Measurements from ENCODE around the gene TERB2. TPM values are rescaled to one million over a fixed set of nuclear protein-coding genes. Genes with fewer than 3 reads are reported as not detected.
"Not testable (repeated sequence)": the region's sequence is repeated elsewhere in the genome, so short reads cannot be mapped to it uniquely, and the experiment has no call there.

The TERB2 gene, protein sequence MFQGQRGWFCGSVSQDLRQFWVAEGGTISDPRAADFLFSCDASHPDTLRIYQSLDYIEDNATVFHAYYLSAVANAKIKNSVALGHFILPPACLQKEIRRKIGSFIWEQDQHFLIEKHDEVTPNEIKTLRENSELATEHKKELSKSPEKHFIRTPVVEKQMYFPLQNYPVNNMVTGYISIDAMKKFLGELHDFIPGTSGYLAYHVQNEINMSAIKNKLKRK
- total RNA-seq = not detected

DNA sequence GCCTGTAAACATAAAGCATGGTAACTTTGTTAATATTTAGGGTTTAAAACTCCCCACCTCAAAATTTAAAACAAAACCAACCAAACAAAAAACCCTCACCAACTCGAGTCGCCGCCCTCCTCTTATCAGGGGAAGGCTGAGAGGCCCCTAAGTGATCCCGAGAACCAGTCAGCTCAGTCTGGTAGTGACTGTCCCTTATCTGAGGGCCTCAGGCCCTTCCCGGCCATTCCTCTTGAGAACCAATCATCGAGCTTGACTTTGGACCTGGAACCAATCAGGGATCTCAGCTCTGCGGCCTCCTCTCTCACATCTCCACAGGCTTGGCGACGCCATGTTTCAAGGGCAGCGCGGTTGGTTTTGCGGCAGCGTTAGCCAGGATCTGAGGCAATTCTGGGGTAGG, at the start of gene TERB2:
Gene TERB2 (plus strand): TSS at position 300 of the 400 bp plus-strand sequence. CDS start 32 bp downstream, at position 332.
- no peak within 1 kb of the TSS for H3K4me3 Mint-ChIP-seq
- DNase-seq (no peak), ATAC-seq (no peak)
- peaks cover 6% of the 10 kb centered on the region for H3K27me3 Mint-ChIP-seq (ENCODE audit: low read depth)
- no peaks in the 10 kb centered on the region for H3K9me3 Mint-ChIP-seq
- H3K36me3 Mint-ChIP-seq (ENCODE audit: insufficient read depth) = no peaks in the 10 kb centered on the region
- H3K4me1 Mint-ChIP-seq (ENCODE audit: low read depth) = no peaks in the 10 kb centered on the region

DNA sequence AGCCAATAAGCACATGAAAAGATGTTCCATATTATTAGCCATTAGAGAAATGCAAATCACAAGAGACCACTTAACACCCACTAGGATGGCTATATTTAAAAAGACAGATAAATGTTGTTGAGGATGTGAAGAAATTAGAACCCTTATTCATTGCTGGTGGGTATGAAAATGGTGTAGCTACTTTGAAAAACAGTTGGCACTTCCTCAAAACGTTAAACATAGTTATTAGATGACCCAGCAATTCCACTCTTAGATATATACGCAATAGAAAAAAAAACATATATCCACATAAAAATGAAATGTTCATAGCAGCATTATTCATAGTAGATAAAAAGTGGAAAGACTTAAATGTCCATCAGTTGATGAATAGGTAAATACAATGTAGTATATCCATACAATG, 47.1 kb upstream of the TERB2 start:
- Mint-ChIP-seq H3K4me3 (no peak overlapping the region), H3K9me3 (no peaks in the 10 kb centered on the region)
- ATAC-seq = no peak

DNA sequence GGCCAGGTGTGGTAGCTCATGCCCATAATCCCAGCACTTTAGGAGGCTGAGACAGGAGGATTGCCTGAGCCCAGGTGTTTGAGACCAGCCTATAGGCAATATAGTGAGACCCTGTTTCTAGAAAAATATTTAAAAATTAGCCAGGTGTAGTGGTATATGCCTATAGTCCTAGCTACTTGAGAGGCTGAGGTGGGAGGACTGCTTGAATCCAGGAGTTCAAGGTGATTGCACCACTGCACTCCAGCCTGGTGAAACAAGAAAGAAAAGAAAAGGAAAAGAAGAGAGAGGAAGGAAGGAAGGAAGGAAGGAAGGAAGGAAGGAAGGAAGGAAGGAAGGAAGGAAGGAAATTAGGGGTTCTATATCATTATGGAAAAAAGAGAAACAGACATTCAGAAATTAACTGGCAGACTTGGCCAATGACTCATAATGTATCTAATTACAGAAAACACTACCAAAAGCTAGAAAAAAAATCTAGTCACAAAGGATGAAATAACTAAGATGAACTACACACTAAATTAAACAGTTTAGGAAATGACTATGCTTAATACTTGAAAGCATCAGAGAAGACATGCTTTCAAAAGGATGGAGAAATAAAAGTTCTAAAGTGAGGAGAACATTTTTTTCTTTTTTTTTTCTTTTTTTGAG, 45.4 kb upstream of the TERB2 start:
- no peak overlapping the region for H3K4me3 Mint-ChIP-seq
- H3K9me3 Mint-ChIP-seq = no peaks in the 10 kb centered on the region
- H3K36me3 Mint-ChIP-seq (ENCODE audit: insufficient read depth) = no peaks in the 10 kb centered on the region
- ATAC-seq (peak in 1 of 2 donors; percentile 72), DNase-seq (no peak)
- no peaks in the 10 kb centered on the region for H3K27me3 Mint-ChIP-seq (ENCODE audit: low read depth)
- peaks cover 5% of the 10 kb centered on the region for H3K4me1 Mint-ChIP-seq (ENCODE audit: low read depth)

More for the DNA sequence above, 47.1 kb upstream of the TERB2 start:
- no peaks in the 10 kb centered on the region for H3K27me3 Mint-ChIP-seq (ENCODE audit: low read depth)
- no peak for DNase-seq
- peaks cover 8% of the 10 kb centered on the region for H3K4me1 Mint-ChIP-seq (ENCODE audit: low read depth)
- no peaks in the 10 kb centered on the region for H3K36me3 Mint-ChIP-seq (ENCODE audit: insufficient read depth)

DNA sequence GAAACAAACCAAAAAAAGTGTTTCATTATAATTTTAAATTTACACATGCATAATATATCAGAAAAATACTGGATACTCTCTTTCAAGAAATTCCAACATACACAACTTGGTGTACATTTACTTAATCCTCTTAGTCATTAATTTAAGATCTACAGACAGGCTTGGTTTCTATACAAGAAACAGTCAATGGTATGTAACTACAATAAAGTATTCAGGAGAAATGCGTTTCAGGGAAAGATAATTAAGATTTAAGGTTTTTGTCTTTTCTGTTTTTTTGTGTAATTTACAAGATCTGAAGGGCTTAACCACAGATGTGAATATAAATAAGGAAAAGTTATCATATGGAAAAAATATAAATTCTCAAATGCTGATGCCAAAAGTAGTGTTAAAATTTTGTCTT, 44.3 kb upstream of the TERB2 start:
- H3K4me1 Mint-ChIP-seq (ENCODE audit: low read depth); DNase-seq; H3K9me3 Mint-ChIP-seq; H3K4me3 Mint-ChIP-seq; H3K36me3 Mint-ChIP-seq (ENCODE audit: insufficient read depth); ATAC-seq; H3K27me3 Mint-ChIP-seq (ENCODE audit: low read depth): not testable (repeated sequence)

DNA sequence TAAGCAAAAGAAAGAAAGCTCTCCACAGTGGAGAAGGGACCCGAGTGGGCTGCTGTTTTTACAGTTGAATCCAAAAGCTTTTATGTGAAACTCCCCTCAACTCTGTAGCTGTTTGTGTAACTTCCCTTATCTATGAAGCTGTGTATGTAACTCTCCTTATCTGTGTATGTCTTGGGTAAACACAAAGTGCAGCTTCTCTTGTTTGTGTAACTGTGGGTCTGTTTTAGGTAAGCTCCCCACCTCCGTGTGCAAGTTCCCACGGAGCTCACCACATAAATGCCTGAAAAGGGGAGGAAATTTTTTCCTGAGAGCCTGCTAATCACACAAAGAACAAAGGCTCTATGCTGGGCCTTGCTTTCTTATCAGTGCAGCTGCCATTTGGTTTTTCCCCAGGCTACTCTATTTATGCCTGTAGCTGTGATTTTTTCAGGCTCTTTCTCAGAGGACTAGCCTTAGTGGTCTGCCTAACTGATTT, 43.5 kb upstream of the TERB2 start:
- H3K9me3 Mint-ChIP-seq; DNase-seq; H3K27me3 Mint-ChIP-seq (ENCODE audit: low read depth); ATAC-seq; H3K4me3 Mint-ChIP-seq; H3K4me1 Mint-ChIP-seq (ENCODE audit: low read depth); H3K36me3 Mint-ChIP-seq (ENCODE audit: insufficient read depth): not testable (repeated sequence)

DNA sequence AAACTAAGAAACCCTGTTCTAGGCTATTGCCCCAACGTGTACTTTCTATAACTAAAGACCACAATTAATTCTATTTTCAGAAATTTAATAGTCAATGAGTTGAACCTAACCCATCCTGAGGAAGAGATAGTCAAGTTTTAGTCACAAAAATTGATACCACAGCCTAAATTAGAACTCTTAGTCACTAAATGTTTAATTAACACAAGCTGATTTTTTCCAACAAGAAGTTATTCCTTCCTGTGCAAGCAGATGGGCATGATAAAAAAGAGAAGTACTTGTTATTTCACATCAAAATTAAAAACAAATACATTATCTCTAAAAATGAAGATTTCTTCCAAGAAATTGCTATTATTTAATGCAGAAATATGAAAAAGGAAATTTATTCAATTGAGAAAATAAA, 38.4 kb upstream of the TERB2 start:
- Mint-ChIP-seq H3K36me3 (ENCODE audit: insufficient read depth) (no peaks in the 10 kb centered on the region), H3K9me3 (no peaks in the 10 kb centered on the region), H3K4me1 (ENCODE audit: low read depth) (no peaks in the 10 kb centered on the region), H3K27me3 (ENCODE audit: low read depth) (no peaks in the 10 kb centered on the region), H3K4me3 (no peak overlapping the region)
- ATAC-seq (no peak), DNase-seq (no peak)

DNA sequence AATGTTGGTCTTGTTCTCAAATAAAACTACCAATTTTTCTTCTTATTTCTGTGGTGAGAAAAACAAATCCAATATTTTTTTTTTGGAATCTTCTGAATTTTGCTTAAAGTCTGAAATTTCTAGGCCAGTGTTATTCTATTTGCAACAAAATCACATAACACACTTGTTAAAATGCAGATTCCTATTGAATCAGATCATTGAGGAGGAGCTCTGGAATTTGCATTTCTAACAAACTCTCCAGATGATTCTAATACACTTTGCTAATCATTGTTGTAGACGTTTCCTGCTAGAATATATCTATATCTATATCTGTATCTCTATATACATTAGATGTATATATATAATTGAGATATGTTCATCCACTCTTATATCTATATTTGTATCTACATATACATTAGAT, 27.8 kb upstream of the TERB2 start:
- ATAC-seq; H3K27me3 Mint-ChIP-seq (ENCODE audit: low read depth); H3K4me1 Mint-ChIP-seq (ENCODE audit: low read depth); H3K4me3 Mint-ChIP-seq; H3K36me3 Mint-ChIP-seq (ENCODE audit: insufficient read depth); DNase-seq; H3K9me3 Mint-ChIP-seq: not testable (repeated sequence)

DNA sequence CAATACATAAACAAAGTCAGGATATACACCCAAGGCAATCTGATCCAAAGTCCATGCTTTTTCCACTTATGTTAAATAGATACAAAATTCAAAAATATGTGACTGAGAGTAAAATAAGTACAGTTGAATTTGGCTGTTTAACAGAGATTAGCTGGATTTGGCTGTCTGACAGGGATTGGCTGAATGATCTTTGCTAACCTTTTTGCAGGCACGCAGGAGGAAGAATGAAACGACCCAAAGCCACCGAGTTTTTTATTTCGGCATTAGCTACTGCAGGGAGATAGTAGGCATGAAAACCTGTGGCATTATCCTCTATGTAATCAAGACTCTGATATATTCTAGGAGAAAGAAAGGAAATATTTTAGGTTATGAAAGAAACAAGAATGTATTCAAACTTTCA, 26.2 kb upstream of the TERB2 start:
- not testable (repeated sequence) for H3K4me3 Mint-ChIP-seq; H3K36me3 Mint-ChIP-seq (ENCODE audit: insufficient read depth); H3K4me1 Mint-ChIP-seq (ENCODE audit: low read depth); ATAC-seq; H3K9me3 Mint-ChIP-seq; DNase-seq; H3K27me3 Mint-ChIP-seq (ENCODE audit: low read depth)

DNA sequence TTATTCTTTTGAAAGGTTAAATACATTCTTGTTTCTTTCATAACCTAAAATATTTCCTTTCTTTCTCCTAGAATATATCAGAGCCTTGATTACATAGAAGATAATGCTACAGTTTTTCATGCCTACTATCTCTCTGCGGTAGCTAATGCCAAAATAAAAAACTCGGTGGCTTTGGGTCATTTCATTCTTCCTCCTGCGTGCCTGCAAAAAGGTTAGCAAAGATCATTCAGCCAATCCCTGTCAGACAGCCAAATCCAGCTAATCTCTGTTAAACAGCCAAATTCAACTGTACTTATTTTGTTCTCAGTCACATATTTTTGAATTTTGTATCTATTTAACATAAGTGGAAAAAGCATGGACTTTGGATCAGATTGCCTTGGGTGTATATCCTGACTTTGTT, 1.8 kb downstream of the TERB2 start:
- H3K4me1 Mint-ChIP-seq (ENCODE audit: low read depth); ATAC-seq; DNase-seq; H3K36me3 Mint-ChIP-seq (ENCODE audit: insufficient read depth); H3K4me3 Mint-ChIP-seq; H3K9me3 Mint-ChIP-seq; H3K27me3 Mint-ChIP-seq (ENCODE audit: low read depth): not testable (repeated sequence)

DNA sequence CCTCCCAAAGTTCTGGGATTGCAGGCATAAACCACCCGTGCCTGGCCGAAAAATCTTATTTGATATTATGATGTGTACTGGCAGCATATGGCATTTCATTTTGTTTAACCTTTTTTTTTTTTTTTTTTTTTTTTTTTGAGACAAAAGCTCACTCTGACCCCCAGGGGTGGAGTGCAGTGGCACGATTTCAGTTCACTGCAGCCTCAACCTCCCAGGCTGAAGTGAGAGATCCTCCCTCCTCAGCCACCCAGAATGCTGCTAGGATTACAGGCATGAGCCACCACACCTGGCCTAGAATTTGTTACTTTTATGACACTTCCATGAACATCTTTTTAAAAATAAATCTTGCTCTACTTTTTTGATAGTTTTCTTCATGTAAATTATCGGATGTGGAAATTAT, 12.0 kb downstream of the TERB2 start:
- Mint-ChIP-seq H3K36me3 (ENCODE audit: insufficient read depth) (no peaks in the 10 kb centered on the region), H3K4me3 (no peak overlapping the region), H3K27me3 (ENCODE audit: low read depth) (peaks cover 6% of the 10 kb centered on the region), H3K9me3 (no peaks in the 10 kb centered on the region), H3K4me1 (ENCODE audit: low read depth) (no peaks in the 10 kb centered on the region)
- DNase-seq (no peak), ATAC-seq (no peak)

DNA sequence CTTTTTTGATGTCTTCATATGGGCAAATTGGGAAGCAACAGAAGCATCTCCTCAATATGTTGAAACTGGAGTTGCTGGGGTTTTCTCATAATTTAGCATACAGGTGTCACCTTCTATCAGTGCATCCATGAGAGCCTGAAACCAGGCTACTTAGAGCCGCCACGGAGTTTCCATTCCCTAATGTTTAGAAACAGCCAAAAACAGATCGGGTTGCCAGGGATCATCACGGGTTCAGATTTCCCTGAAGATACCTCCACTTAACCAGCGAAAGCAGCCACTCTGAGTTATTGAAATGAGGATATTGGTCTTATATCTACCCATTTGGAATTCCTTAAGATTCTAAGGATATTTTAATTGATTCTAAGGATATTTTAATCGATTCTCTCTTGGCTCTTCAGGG, 14.5 kb downstream of the TERB2 start:
- H3K4me1 Mint-ChIP-seq (ENCODE audit: low read depth) = no peaks in the 10 kb centered on the region
- no peaks in the 10 kb centered on the region for H3K9me3 Mint-ChIP-seq
- DNase-seq (no peak), ATAC-seq (no peak)
- H3K4me3 Mint-ChIP-seq = no peak overlapping the region
- peaks cover 6% of the 10 kb centered on the region for H3K27me3 Mint-ChIP-seq (ENCODE audit: low read depth)
- no peaks in the 10 kb centered on the region for H3K36me3 Mint-ChIP-seq (ENCODE audit: insufficient read depth)

DNA sequence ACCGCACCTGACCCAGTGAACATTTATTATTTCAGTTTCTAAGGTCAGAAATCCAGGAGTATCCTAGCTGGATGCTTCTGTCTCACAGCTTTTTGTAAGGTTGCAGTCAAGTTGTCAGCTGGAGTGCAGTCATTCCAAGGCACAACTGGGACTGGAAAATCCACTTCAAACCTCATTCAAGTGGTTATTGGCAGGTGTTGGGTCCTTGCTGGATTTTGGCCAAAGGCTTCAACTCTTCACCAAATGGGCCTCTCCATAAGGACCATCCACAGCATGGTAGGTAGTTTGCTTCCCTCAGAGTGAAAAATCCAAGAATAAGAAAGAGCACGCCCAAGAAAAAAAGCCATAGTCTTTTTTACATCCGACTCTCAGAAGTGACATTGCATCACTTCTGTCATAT, 19.7 kb downstream of the TERB2 start:
- H3K36me3 Mint-ChIP-seq (ENCODE audit: insufficient read depth); H3K4me1 Mint-ChIP-seq (ENCODE audit: low read depth); H3K4me3 Mint-ChIP-seq; ATAC-seq; H3K27me3 Mint-ChIP-seq (ENCODE audit: low read depth); H3K9me3 Mint-ChIP-seq; DNase-seq: not testable (repeated sequence)

DNA sequence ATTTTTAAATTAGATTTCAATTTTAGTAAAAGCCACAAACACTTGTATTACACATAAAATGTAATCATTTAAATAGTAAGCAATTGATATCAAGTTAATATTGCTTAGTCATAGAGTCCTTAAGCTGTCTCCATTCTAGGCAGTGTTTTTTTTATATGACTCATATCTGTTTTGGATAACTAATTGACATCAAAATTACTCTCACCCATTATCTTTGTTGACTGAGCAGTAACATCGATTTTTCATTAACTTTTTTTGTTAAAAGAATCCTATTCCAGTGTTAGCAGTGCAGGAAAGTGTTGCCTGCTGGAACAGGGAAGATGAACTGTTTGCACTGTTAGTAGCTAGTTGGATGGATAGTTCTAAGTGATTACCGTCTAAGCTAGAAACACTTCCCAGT, 21.3 kb downstream of the TERB2 start:
- DNase-seq; H3K36me3 Mint-ChIP-seq (ENCODE audit: insufficient read depth); H3K4me1 Mint-ChIP-seq (ENCODE audit: low read depth); ATAC-seq; H3K27me3 Mint-ChIP-seq (ENCODE audit: low read depth); H3K9me3 Mint-ChIP-seq; H3K4me3 Mint-ChIP-seq: not testable (repeated sequence)

DNA sequence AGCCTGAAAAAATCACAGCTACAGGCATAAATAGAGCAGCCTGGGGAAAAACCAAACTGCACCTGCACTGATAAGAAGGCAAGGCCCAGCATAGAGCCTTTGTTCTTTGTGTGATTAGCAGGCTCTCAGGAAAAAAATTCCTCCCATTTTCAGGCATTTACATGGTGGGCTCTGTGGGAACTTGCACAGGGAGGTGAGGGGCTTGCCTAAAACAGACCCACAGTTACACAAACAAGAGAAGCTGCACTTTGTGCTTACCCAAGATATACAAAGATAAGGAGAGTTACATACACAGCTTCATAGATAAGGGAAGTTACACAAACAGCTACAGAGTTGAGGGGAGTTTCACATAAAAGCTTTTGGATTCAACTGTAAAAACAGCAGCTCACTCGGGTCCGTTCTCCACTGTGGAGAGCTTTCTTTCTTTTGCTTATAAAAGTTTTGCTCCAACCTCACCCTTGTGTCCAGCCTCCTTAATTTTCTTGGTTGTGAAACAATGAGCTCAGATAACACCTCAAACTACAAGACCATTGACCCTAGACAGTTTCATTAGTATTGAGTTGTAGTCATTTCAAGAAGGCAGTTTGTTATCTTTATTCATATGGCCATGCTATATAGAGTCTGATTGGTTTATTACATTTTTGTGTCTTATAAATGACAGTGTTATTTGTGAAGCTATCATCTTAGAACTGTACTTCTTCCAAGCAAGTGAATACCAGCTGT, 23.3 kb downstream of the TERB2 start:
- H3K9me3 Mint-ChIP-seq; H3K36me3 Mint-ChIP-seq (ENCODE audit: insufficient read depth); H3K4me1 Mint-ChIP-seq (ENCODE audit: low read depth); DNase-seq; H3K27me3 Mint-ChIP-seq (ENCODE audit: low read depth); H3K4me3 Mint-ChIP-seq; ATAC-seq: not testable (repeated sequence)

DNA sequence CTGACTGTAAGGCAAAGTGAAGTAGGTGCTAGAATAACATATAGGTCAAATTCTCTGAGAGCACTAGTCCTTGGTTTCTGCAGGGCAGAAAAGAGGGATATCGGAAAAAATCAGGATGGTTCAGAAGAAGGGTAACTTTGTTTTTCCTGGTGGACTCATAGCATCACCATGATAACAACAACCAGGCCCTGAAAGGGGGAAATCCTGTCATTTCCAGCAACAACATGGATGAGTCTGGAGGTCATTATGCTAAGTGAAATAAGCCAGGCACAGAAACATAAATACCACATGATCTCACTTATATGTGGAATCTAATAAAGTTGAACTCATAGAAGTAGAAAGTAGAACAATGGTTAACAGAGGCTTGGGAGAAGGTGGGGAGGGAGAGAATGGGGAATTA, 27.7 kb downstream of the TERB2 start:
- not testable (repeated sequence) for ATAC-seq; H3K9me3 Mint-ChIP-seq; H3K4me1 Mint-ChIP-seq (ENCODE audit: low read depth); DNase-seq; H3K36me3 Mint-ChIP-seq (ENCODE audit: insufficient read depth); H3K4me3 Mint-ChIP-seq; H3K27me3 Mint-ChIP-seq (ENCODE audit: low read depth)

All from activated T-cell treated with anti-CD3 and anti-CD28 coated beads, Interleukin-2, amount 50 U/mL, for 4 hours (primary cell).